ENCODE results near the gene TRAM2.

The TRAM2 gene, protein sequence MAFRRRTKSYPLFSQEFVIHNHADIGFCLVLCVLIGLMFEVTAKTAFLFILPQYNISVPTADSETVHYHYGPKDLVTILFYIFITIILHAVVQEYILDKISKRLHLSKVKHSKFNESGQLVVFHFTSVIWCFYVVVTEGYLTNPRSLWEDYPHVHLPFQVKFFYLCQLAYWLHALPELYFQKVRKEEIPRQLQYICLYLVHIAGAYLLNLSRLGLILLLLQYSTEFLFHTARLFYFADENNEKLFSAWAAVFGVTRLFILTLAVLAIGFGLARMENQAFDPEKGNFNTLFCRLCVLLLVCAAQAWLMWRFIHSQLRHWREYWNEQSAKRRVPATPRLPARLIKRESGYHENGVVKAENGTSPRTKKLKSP

DNA sequence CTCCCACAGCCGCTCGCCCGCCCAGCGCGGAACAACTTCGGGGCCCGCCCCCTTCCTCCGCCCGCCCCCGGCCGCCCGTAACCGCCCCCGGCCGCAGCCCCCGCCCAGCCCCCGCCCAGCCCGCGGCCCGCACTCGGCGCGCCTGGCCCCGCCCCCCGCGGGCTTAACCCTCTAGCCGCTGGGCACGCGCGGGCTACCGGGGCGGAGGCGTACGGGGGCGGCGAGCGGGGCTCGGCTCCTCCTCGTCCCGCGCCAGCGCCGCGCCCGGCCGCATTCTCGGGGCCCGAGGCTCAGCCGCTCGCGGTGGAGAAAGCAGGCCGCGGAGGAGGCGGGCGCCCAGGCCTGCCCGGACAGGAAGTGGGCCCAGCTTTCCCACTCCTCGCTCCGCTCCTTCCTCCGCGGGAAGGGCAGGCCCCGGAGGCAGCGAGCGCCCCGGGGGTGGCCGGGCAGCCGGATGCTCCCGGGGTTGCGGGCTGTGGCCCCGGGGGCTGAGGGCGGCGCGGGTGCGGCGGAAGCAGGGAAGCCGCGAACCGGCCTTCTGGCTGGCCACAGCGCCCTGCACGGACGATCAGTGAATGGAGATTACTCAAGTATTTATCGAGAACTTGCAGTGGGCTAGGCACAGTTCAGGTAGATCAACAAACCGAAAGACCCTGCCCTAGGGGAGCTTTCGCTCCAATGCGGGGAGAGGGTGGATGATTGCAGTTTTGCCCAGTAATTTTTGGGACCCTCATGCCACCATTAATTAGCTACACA is at the start of gene TRAM2:
TRAM2 (minus strand) TSS at position 39 of the 756 bp plus-strand sequence. CDS start 145 bp downstream, outside the sequence.
- peak; percentile 57 for DNase-seq (ENCODE audit: low read depth)

DNA sequence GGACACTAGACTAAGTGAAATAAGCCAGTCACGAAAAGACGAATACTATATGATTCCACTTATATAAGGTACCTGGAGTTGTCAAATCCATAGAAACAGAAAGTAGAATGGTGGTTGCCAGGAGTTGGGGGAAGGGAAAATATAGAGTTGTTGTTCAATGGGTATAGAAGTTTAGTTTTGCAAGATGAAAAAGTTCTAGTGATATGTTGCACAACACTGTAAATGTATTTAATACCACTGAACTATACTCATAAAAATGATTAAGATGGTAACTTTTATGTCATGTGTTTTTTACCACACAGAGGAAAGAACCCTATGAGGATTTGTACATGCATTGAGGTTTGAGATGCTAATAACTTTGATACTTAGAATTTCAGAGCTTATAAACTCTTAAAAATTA is 46.0 kb upstream of the TRAM2 start:
- no peak for DNase-seq (ENCODE audit: low read depth)

DNA sequence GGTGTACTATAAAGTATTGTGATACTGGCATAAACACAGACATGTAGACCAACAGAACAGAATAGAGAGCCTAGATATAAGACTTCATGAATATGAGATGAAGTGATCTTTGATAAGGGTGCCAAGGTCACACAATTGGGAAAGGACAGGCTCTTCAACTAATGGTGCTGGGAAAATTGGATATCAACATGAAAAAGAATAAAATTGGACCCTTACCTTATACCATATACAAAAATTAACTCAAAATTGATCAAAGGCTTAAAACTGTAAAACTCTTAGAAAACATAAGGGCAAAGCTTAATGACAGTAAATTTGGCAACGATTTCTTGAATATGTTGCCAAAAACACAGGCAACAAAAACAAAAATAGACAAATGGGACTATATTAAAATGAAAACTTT is 44.8 kb upstream of the TRAM2 start:
- no peak for DNase-seq (ENCODE audit: low read depth)

DNA sequence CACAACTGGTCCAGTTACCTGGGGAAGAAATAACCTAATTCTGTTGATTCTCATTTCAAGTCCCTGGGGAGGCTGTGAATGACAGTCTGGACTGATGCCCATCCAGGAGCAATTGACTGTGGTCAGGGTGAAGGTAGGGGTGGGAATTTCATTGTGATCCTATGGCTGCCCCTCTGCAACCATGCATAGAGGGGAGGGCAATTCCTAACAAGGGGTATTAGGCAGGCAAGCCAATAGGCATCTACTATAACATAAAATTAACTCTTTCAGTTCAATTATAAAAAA is 44.0 kb upstream of the TRAM2 start:
- DNase-seq (ENCODE audit: low read depth): no peak

DNA sequence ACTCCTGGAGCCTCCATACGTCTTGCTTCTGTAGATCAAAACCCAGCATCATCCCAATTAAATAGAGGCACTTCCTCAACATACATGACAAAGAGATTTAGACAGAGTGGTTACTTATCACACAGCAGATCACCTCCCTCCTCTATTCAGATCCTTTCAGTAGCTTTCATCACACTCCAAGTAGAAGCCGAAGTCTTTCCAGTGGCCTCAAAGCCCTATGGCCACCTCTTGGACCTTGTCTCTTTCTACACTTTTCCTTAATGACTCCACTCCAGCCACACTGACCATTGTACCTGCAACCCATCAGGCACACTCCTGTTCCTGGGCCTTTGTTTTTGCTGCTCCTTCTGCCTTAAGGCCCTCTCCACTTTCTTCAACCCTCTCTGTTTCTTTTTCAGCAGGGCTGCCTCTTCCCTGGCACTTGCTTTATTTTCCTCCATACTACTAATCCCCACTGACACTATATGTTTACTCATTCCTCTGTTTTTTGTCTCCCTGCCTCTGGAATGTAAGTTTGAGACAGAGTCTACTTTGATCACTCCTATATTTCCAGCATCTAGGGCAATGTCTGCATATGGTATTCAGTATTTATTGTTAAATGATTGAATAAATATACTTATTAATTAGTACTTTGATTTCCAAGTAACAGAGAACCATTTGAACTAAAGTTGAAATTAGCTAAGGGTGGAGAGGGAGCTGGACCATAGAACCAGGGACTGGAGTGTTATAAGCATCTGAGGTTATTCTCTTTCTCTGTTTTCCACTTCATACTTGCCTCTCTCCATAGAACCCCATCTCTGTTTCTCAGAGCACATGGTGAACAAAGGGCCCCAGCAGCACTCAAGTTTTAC is 43.4 kb upstream of the TRAM2 start:
- DNase-seq (ENCODE audit: low read depth): no peak

DNA sequence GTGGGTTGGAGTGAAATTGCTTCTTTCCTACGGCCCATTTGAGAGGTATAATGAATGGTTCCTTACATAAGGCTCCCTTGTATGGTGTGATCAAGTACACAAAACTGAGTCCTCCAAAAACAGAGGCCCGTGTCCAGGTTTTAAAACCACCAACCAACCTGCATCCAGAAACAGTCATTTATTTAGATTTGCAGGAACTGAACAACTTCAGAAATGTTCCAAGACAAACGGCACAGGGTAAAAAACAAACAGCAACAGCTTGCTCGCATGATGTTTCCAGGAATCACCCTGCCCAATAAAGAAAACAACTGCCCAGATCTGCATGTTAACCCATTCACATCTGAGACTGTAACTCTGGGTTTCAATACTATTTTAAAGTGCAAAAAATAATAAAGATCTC is 40.2 kb upstream of the TRAM2 start:
- no peak for DNase-seq (ENCODE audit: low read depth)

DNA sequence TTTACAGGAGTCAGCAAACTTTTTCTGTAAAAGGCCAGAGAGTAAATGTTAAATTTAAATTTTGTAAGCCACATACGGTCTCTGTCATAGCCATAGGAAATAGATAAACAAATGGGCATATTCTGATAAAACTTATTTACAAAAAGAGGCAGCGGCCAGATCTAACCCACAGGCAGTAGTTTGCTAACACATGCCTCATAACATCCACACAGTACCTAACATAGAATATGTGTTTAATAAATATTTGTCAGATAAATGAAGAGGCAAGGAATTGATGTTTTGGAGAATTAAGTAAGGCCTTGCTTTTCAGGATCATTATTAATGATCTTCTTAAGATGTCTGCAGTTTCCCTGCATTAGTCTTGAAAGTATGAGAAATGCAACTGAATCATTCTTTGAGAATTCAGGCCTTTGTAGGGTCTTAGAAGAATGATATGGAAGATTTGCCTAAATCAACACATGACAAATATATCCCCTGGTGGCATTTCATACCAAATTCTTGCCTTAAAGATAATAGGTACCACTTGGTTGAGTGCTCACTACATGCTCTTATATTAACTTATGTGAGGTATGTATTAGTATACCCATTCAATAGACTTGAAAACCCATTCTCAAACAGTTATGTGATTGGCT is 39.3 kb upstream of the TRAM2 start:
- DNase-seq (ENCODE audit: low read depth): no peak

DNA sequence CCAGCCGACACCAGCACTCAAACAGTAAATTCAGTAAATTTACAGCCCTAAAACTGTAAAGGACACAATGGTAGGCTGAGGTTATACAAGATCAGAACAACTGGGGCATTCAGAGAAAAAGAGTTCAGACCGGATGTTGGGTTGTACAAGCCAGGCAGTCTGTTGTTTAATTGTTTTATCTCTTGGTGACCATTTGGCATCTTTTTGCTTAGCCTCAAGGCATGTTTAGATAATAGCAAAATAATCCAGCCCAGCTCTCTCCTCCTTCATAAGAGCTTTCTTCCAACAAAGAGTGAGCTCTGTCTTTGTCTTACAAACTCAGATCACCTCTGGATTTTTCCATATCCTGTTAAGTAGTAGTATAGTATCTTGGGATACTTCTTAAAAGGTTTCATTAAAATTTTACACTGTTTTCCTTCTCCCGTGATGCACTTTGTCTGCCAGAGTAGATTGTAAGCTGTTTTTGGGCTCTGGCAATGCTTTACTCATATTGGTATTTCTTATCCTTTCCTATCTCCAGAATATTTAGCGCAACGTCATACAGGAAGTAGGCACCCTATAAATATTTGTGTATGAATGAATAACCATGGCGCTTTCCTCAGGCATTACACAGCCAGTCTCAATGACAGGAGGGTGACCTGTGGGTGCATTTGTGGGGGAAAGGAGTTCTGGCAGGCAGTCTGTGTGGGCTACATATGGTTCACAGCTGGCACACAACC is 35.6 kb upstream of the TRAM2 start:
- no peak for DNase-seq (ENCODE audit: low read depth)

DNA sequence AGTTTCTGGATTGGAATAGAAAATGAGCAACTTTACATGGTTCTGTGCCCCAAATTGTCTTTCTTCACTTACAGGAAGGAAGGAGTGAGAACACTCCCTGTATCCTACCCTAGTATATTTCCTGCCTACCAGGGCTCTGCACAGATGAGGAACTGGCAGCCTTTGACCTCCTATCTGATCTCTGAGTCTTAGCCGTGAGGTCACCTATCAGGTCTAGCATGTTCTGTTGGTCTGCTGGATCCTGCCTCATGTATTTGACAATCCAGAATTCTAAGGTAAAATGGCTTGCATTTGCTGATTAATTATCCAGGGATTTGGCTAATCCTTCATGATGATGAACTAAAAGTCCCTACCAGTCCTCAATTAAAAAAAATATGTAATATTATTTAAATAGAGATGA is 35.0 kb upstream of the TRAM2 start:
- no peak for DNase-seq (ENCODE audit: low read depth)

DNA sequence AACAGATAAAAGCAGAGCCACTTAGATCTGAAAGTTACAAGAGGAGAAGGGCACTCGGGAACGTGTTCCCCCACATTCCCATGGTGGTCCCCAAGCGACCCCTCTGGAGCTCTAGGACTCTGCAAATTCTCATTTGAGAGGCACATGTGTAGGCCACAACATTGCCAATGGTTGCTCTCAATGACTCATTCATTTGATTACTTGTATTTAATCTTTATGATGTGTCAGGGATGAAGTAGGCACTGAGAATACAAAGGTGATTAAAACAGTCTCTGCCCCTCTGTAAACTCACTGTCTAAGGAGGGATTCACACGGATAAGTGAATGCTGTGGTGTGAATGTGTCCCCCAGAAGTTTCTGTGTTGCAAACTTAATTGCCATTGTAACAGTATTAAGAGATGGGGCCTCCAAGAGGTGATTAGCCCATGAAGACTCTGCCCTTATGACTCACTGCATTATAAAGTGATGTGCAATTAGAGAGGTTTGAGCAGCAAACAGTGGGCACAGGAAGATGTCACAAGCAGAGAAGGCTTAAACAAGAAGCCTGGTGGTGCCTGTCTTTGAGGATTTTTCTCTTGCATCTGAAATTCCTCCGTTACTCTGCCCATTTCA is 34.0 kb upstream of the TRAM2 start:
- no peak for DNase-seq (ENCODE audit: low read depth)

DNA sequence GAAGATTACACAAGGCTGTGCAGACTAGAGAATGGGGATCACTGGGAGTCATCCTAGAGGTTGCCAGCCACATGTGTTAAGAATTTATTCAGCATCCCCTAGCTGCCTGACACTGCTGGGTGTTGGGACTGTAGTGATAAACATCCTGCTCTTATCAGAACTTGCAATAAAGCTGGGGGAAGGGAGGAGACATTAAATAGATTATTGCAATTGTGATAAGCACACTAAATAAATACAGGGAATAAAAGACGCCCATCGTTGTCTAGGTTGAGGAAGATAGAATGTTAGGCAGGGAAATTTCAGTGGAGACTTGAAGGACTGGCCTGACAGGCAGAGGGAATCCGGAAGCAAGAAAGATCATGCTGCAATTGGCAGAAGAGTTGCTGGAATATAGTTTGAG is 33.2 kb upstream of the TRAM2 start:
- DNase-seq (ENCODE audit: low read depth): no peak

DNA sequence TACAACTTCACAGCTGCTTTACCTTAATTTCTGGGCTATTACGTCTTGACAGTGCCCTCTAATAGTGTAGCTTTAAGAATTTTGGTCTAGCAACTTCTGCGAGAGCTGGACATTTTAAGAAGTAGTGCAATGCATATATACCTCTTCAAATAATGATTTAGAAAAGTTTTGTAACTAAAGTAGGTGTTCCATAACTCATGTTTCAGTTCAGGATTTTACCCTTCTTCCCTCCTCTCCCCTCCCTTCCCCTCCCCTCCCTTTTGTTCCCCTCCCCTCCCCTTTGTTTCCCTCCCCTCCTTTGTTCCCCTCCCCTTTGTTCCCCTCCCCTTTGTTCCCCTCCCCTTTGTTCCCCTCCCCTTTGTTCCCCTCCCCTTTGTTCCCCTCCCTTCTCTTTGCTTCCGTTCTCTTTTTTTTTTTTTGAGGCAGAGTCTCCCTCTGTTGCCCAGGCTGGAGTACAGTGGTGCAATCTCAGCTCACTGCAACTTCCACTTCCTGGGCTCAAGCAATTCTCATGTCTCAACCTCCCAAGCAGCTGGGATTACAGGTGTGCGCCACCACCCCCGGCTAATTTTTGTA is 28.8 kb upstream of the TRAM2 start:
- no peak for DNase-seq (ENCODE audit: low read depth)

DNA sequence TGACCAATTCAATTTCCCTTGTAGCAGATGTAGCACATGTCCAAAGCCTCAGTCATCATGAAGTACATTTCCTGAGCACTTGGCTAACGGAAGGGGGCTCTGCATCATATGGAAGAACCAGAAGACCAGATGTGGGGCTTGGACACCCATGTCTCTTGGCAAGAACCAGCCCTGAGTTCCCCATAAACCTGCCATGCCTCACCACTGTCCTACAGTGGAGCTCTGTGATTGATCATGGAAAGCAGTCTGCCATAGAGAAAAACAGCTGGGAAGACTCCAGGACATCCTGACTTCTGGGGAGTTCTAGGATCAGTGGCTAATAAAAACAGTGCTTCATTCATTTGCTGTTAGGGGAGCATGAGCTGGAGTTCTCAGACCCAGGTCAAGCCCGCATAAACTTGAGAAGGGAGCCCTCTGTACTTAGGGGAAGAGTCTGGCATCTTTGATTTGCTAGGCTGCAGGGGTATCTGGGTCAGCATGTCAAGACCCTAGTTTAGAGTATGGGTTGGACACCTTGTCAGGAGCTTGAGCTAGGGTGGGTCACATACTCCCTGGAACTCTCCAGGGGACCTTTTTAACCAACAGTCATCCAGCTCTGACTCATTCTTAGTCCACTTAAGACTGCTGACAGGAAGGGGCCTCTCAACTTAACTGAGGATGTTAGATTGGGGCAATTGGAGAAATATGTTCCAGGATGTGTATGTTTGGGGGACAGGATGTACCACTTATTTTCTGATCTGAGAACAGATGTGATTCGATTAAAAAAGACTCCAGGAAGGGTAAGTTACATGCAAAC is 26.3 kb upstream of the TRAM2 start:
- DNase-seq (ENCODE audit: low read depth): no peak

DNA sequence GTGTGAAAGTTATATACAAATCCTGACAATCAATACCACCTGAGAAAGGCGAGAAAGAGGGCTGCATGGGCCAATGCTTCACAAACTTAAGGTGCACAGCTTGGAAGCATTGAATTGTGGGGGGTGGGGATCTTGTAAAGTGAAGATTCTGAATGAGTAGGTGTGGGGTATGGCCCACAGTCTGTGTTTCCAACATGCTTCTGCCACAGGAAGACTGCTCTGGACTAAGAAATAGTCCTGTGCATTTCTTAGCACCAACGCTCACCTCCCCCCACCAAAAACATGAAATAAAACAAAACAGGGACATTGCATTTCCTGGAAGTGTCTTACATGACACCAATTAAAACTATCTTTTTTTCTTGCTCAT is 21.9 kb upstream of the TRAM2 start:
- no peak for DNase-seq (ENCODE audit: low read depth)

DNA sequence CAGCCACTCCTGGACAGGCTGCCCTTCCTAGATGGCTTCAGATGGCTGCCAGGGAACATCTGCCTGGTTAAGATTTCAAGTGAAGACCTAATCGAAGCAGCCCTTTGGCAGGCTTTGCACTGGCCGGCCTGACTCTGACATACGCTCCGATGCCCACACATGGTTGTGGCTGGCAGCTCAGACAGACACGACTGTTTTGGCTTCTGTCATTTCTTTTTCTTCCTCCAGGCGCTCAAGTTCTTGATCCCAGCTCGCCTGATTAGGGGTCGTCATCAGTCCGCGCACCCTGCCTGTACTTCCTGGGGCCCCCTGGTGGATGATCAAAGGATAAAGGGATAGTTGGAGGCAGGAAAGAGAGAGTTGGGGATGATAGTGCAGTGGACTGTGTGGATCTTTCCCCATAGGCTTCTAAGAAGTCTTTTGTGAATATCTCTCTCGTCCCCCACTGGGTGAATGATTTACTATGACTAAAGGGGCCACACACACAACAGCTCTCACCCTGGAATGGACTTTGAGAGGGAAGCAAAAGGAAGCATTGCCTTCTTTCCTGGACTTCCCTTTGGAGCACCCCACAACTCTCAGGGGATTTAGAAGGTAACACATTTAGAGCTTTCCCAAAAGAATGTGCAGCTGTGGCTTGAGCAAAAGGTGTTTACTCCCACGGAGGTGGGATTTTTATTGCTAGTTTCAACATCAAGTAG is 21.4 kb upstream of the TRAM2 start:
- no peak for DNase-seq (ENCODE audit: low read depth)

DNA sequence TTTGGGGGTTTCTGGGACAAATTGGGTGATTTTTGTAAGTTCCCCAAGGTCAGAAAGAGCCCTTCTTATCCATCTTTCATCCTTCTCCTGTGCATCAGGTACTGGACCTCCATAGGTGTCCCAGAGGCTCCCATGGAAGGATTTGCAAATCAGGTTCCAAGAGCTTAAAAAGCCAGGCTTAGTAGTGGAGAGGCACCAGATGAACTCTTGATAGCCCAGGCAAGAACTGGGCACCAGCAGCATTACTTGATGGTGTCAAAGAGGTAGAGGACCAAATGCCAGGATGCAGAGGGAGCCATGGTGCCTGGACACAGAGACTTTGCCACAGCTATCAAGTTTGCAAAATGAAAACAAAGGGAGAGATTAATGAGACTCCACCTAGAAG is 20.9 kb upstream of the TRAM2 start:
- no peak for DNase-seq (ENCODE audit: low read depth)

DNA sequence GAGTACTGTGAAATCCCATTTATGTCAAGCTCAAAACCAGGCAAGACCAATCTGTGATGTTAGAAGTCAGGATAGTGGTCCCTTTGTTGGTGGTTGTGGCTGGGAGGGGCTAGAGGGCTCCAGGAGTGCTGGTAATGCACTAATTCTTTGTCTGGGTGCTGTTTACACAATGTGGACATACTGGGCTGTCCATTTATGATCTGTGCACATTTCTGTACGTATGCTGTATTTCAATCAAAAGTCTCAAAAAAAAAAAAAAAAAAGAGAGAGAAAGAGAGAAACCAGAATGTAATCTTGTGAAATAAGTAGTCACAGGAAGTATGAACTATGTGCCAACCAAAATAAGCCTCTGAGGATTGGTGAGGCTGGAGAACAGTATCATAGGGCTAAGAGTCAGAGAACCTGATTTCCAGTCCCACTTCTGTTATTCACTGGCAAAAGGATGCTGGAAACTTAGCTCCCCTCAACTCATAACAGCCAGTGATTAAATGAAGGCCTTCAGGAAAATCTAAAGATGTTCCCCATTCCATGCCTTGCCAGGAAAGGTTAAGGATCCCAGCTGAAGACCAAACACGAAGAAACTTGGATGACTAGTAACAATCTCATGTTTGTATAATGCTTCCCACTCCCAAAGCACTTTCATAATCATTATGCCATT is 19.6 kb upstream of the TRAM2 start:
- no peak for DNase-seq (ENCODE audit: low read depth)

DNA sequence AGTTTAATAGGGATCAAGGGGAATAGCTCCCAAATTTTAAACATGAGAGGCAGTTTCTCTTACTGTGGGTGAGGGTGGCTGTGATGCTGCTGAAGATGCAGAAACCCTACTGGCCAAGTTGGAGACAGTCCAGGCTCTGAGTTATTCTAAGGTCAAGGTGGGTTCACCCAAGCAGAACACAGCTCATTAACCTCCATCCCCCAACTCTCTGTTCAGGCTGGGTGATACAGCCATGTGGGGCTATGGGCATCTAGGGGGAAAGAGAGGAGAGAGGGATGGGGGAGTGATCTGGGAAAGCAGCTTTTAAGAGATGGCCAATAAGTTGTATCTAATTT is 18.9 kb upstream of the TRAM2 start:
- DNase-seq (ENCODE audit: low read depth): no peak
